NCI-H2196 (cell line): Measurements from ENCODE around the gene GIPC1.
"Not testable (repeated sequence)": the region's sequence is repeated elsewhere in the genome, so short reads cannot be mapped to it uniquely, and the experiment has no call there.

Experiments
- DNase-seq: peaks from one replicate; lab custom pipeline; 2025; ENCODE audit not compliant: unreplicated experiment; lab: John Stamatoyannopoulos, UW

The GIPC1 gene

GRCh38 chr19:14472202-14472938, 23.6 kb downstream of the GIPC1 start:
- DNase-seq: peak; percentile 80

GRCh38 chr19:14471436-14472187, 24.3 kb downstream of the GIPC1 start:
- no peak for DNase-seq

- DNase-seq: no peak
Measured at GRCh38 chr19:14470031-14470876, 25.7 kb downstream of the GIPC1 start.

- DNase-seq: no peak
Measured at GRCh38 chr19:14467816-14468215, 28.1 kb downstream of the GIPC1 start.

GRCh38 chr19:14467391-14467790, 28.5 kb downstream of the GIPC1 start:
- no peak for DNase-seq

- DNase-seq: no peak
Measured at GRCh38 chr19:14463747-14464146, 32.2 kb downstream of the GIPC1 start.

GRCh38 chr19:14462401-14462800, 33.5 kb downstream of the GIPC1 start:
- DNase-seq: not testable (repeated sequence)

GRCh38 chr19:14460935-14461334, 35.0 kb downstream of the GIPC1 start:
- no peak for DNase-seq

GRCh38 chr19:14459703-14460102, 36.2 kb downstream of the GIPC1 start:
- DNase-seq: no peak

GRCh38 chr19:14452303-14452702, 43.6 kb downstream of the GIPC1 start:
- DNase-seq: not testable (repeated sequence)

- no peak for DNase-seq
Measured at GRCh38 chr19:14450876-14451275, 45.1 kb downstream of the GIPC1 start.

GRCh38 chr19:14450168-14450874, 45.6 kb downstream of the GIPC1 start:
- peak; percentile 52 for DNase-seq

GRCh38 chr19:14449321-14449720, 46.6 kb downstream of the GIPC1 start:
- no peak for DNase-seq

- no peak for DNase-seq
Measured at GRCh38 chr19:14446336-14447036, 49.4 kb downstream of the GIPC1 start.

- DNase-seq: no peak
Measured at GRCh38 chr19:14443632-14444216, 52.2 kb downstream of the GIPC1 start.

GRCh38 chr19:14442891-14443631, 52.9 kb downstream of the GIPC1 start:
- no peak for DNase-seq

- DNase-seq: no peak
Measured at GRCh38 chr19:14441041-14441938, 54.6 kb downstream of the GIPC1 start.

GRCh38 chr19:14440049-14440448, 55.9 kb downstream of the GIPC1 start:
- DNase-seq: no peak
